Progenitor cell of endocrine pancreas (in vitro differentiated cells): Measurements from ENCODE around the gene UBE2G2. TPM values are rescaled to one million over a fixed set of nuclear protein-coding genes. Genes with fewer than 3 reads are reported as not detected.

ENCODE experiments used
- DNase-seq: peaks from one replicate; pipeline ENCODE4 v3.0.0; 2021; ENCODE audit warnings: low spot score; ENCODE audit not compliant: unreplicated experiment
- H3K27ac Mint-ChIP-seq: 2 replicates; pipeline ENCODE4 v1.8.0; 2021; ENCODE audit warnings: mild to moderate bottlenecking, moderate library complexity, mixed read lengths
- H3K27me3 Mint-ChIP-seq: 2 replicates; pipeline ENCODE4 v1.8.0; 2021; ENCODE audit warnings: mixed read lengths
- H3K36me3 Mint-ChIP-seq: 2 replicates; pipeline ENCODE4 v1.8.0; 2022; ENCODE audit warnings: mixed read lengths; ENCODE audit not compliant: insufficient read depth
- H3K4me1 Mint-ChIP-seq: 2 replicates; pipeline ENCODE4 v1.8.0; 2021; ENCODE audit warnings: low read depth, mixed read lengths
- H3K4me3 Mint-ChIP-seq: 2 replicates; pipeline ENCODE4 v1.8.0; 2021; ENCODE audit warnings: low read depth, mild to moderate bottlenecking, moderate library complexity, mixed read lengths
- H3K9me3 Mint-ChIP-seq: 2 replicates; pipeline ENCODE4 v1.8.0; 2021; ENCODE audit warnings: low read depth, mixed read lengths
- total RNA-seq: library from RNA; stranded (reverse); gene quantifications from 2 replicates; pipeline ENCODE4 v1.2.1, GENCODE V29; 2021
- TF ChIP-seq, protein P1 (sequence below): fragments of 200-600 bp; sonication (generic); IDR thresholded peaks from one replicate; pipeline ENCODE4 v1.5.0; 2021; ENCODE audit warnings: antibody characterized with exemption, mild to moderate bottlenecking; ENCODE audit not compliant: unreplicated experiment

The UBE2G2 gene
- total RNA-seq, 1 donor from 2014 or later, result 78.7 TPM

DNA sequence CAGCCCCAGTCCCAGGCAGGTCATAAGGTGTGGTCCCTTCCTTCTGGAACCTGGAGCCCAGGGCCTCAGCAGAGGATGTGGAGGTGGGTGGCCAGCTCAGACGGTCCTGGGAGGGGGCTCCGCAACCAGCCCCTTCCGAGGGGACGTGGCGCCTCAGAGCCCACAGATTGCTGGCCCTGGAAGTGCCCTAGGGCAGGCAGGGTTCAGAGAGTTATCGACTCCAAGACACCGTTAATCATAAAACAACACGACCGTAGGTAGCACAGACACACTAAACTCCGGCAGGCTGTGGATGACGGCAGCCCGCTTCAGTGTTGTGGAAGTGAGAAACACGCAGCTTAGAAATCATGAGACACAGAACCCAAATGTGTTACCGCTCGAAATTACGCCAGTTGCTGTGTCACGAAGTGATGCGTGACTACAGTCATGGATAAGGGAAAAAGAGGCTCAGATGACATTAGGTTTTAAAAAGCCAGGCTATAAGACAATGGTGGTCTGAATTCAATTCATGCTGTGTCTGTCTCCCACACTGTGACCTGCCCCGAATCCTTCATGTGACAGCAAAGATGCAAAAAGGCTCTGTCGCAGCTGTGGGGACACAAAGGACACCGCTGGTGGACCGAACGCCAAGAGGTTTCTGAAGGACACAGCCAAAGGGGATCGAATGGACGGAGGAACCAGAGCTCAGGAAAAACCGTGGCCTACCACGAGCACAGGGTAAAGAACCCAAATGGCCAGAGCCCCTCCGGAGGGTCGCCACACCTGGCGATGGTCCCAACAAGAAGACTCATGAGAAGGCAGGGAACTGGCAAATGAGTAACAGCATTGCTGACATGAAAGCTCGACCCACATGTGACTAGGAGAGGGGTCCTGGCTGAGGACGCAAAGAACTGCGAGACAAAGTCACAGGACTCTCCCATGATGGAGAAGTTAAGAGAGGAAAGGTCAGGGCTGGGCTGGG, 17.9 kb upstream of the UBE2G2 start:
- H3K27me3 Mint-ChIP-seq, result no peaks in the 10 kb centered on the region
- H3K4me3 Mint-ChIP-seq, result peak overlapping the region; percentile 62
- H3K36me3 Mint-ChIP-seq, result peaks cover 3% of the 10 kb centered on the region
- H3K9me3 Mint-ChIP-seq, result peaks cover 18% of the 10 kb centered on the region
- peak overlapping the region; percentile 45 for H3K27ac Mint-ChIP-seq
- peaks cover 3% of the 10 kb centered on the region for H3K4me1 Mint-ChIP-seq
- TF ChIP-seq, protein P1, sequence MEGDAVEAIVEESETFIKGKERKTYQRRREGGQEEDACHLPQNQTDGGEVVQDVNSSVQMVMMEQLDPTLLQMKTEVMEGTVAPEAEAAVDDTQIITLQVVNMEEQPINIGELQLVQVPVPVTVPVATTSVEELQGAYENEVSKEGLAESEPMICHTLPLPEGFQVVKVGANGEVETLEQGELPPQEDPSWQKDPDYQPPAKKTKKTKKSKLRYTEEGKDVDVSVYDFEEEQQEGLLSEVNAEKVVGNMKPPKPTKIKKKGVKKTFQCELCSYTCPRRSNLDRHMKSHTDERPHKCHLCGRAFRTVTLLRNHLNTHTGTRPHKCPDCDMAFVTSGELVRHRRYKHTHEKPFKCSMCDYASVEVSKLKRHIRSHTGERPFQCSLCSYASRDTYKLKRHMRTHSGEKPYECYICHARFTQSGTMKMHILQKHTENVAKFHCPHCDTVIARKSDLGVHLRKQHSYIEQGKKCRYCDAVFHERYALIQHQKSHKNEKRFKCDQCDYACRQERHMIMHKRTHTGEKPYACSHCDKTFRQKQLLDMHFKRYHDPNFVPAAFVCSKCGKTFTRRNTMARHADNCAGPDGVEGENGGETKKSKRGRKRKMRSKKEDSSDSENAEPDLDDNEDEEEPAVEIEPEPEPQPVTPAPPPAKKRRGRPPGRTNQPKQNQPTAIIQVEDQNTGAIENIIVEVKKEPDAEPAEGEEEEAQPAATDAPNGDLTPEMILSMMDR, result no peak
- no peak for DNase-seq

DNA sequence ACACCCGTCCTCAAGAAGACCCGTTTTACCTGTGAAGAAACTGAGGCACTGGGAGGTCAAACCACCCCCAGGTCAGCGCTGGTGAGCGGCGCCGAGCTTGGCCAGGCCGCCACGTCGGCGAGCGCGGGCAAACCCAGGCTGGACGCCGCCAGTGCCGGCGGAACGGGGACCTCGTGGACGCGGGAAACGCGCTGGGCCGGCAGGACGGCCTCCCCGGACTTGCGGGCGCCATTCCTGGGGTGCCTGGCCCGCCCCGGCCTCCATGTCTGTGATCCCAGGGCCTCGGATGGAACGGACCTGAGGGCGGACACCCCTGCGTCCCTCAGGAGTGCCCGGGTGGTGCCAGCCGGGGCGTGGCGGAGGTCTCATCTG, 17.0 kb upstream of the UBE2G2 start:
- DNase-seq, result no peak
- Mint-ChIP-seq H3K4me3 (peak overlapping the region; percentile 62), H3K27me3 (no peaks in the 10 kb centered on the region), H3K9me3 (peaks cover 16% of the 10 kb centered on the region), H3K4me1 (peaks cover 3% of the 10 kb centered on the region), H3K36me3 (peaks cover 1% of the 10 kb centered on the region), H3K27ac (no peak overlapping the region)
- TF ChIP-seq, protein P1, result no peak

DNA sequence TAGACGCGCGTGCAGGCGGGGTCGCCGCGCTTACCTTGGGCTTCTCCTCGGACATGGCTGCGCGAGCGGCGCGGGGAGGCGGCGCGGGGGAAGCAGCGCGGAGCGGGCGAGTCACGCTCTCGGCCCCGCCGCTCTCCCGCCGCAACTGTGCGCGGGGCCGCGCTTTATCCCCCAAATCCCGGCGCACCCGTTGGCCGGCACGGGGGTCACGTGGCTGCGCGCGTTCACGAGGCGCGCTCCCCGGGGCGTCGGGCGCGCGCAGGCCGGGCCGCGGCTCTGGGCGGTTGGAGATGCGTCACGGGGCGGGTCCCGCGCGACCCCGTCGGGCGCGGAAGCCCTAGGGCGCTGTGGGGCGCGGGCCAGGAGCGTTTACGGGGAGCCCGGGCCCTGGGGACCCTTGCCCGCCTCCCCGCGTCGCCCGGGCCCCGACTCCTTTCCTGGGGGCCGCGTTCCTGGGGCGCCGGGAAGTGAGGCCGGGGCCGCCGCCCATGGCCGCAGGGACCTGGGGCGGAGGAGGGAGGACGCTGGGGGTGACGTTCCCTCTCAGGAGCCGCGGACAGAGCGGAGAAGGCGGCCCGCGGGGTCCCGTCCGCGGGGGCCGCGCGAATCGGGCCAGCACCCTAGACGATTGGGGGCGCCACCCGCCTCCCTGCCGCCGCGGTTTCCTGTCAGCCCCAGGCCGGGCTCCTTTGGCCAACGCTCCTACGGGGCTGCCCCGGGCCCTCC, 16.5 kb upstream of the UBE2G2 start, which contains the start of gene SUMO3:
Gene SUMO3, minus strand, starts transcription at position 149 of the 726 bp plus-strand sequence. Its CDS starts 94 bp downstream, at position 55.
- no peak within 1 kb of the TSS for H3K27ac Mint-ChIP-seq
- H3K4me3 Mint-ChIP-seq, result peak within 1 kb of the TSS; percentile 64
- peaks cover 3% of the 10 kb centered on the region for H3K4me1 Mint-ChIP-seq

DNA sequence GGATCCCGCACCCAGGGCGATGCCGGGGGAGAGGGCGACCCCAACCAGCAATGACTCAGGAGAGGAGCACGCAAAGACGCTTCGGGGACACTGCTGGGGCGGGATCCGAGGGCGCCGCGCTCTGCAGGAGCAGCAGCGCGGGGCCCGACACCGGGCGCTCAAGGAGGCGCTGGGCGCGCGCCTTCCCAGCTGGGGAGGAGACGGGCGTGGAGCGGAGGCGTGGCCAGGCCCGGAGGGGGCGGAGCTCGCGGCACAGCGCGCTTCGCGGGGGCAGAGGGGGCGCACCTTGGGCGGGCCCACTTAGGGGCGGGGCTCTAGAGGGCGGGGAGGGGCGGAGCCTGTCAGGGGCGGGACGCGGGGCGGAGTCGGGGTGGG, 15.9 kb upstream of the UBE2G2 start:
- peak; percentile 81 for DNase-seq
- TF ChIP-seq, protein P1, result no peak
- Mint-ChIP-seq H3K36me3 (no peaks in the 10 kb centered on the region), H3K4me1 (peaks cover 3% of the 10 kb centered on the region), H3K9me3 (peaks cover 7% of the 10 kb centered on the region), H3K27ac (no peak overlapping the region), H3K27me3 (no peaks in the 10 kb centered on the region), H3K4me3 (peak overlapping the region; percentile 64)

More for the DNA sequence above, 16.5 kb upstream of the UBE2G2 start, which contains the start of gene SUMO3:
- H3K27me3 Mint-ChIP-seq, result no peaks in the 10 kb centered on the region
- TF ChIP-seq, protein P1, result no peak
- DNase-seq, result peak; percentile 73
- H3K36me3 Mint-ChIP-seq, result no peaks in the 10 kb centered on the region
- peaks cover 12% of the 10 kb centered on the region for H3K9me3 Mint-ChIP-seq
